ENCODE data around the gene LRTM1. TPM values are rescaled to one million over a fixed set of nuclear protein-coding genes. Genes with fewer than 3 reads are reported as not detected.
A peak's percentile ranks its signal among the peaks of the same experiment; 100 is the strongest.

The LRTM1 gene
- total RNA-seq, 1 donor, result not detected

GRCh38 chr3:54949491-54950044 lies 21.7 kb upstream of the LRTM1 start:
- no peak overlapping the region for H3K4me3 ChIP-seq (ENCODE audit: low read depth, low read length)
- TF ChIP-seq, protein P1, sequence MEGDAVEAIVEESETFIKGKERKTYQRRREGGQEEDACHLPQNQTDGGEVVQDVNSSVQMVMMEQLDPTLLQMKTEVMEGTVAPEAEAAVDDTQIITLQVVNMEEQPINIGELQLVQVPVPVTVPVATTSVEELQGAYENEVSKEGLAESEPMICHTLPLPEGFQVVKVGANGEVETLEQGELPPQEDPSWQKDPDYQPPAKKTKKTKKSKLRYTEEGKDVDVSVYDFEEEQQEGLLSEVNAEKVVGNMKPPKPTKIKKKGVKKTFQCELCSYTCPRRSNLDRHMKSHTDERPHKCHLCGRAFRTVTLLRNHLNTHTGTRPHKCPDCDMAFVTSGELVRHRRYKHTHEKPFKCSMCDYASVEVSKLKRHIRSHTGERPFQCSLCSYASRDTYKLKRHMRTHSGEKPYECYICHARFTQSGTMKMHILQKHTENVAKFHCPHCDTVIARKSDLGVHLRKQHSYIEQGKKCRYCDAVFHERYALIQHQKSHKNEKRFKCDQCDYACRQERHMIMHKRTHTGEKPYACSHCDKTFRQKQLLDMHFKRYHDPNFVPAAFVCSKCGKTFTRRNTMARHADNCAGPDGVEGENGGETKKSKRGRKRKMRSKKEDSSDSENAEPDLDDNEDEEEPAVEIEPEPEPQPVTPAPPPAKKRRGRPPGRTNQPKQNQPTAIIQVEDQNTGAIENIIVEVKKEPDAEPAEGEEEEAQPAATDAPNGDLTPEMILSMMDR (IDR thresholded peaks at IDR 0.05; ENCODE audit: insufficient read depth, low read length), result no peak
- DNase-seq (ENCODE audit: low read depth), result no peak

- DNase-seq (ENCODE audit: low read depth), result no peak
- H3K4me3 ChIP-seq (ENCODE audit: low read depth, low read length), result no peak overlapping the region
- TF ChIP-seq, protein P1 (IDR thresholded peaks at IDR 0.05; ENCODE audit: insufficient read depth, low read length), result no peak
These were observed 14.0 kb upstream of the LRTM1 start for GRCh38 chr3:54941690-54942362.

- DNase-seq (ENCODE audit: low read depth), result no peak
- no peak overlapping the region for H3K4me3 ChIP-seq (ENCODE audit: low read depth, low read length)
- TF ChIP-seq, protein P1 (IDR thresholded peaks at IDR 0.05; ENCODE audit: insufficient read depth, low read length), result no peak
These were observed 13.1 kb upstream of the LRTM1 start for GRCh38 chr3:54940971-54941370.

DNA sequence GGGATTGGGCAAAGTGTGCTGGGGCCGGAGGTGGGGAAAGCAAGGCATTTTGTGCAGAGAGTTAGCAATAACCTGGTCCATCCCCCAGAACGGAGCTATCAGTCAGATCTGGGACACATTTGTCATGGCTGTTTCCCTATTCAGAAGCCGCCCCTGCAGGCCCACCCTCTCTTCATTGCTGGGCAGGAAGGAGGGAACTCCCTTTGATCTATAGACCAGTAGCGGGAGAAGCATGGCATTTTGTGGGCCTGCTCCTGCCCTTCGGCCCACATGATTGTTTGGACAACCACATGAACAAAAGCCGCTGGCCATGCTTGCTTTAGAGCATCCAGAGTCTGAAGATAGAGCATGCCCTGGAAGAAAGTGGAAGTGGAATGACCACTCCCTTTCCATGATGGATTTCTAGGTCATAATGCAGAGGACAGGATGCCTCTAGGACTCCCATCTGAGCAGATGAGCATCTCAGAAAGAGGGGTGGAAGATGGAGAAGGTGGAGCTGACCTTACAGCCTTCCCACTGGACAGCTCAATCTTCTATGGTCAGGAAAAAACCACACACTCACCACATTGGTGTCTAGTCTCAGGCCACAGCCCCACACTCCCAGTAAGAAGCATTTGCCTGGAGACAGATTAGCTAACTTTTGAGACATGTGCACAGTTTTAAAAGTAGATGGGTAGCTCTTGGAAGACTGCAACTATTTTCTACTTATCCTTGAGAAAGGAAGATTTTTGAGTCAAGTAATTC lies 11.9 kb upstream of the LRTM1 start:
- TF ChIP-seq, protein P1 (IDR thresholded peaks at IDR 0.05; ENCODE audit: insufficient read depth, low read length), result no peak
- no peak overlapping the region for H3K4me3 ChIP-seq (ENCODE audit: low read depth, low read length)
- DNase-seq (ENCODE audit: low read depth), result no peak

GRCh38 chr3:54936561-54936960 lies 8.7 kb upstream of the LRTM1 start:
- no peak overlapping the region for H3K4me3 ChIP-seq (ENCODE audit: low read depth, low read length)
- TF ChIP-seq, protein P1 (IDR thresholded peaks at IDR 0.05; ENCODE audit: insufficient read depth, low read length), result no peak
- DNase-seq (ENCODE audit: low read depth), result peak; percentile 22

- no peak for DNase-seq (ENCODE audit: low read depth)
- TF ChIP-seq, protein P1 (IDR thresholded peaks at IDR 0.05; ENCODE audit: insufficient read depth, low read length), result no peak
- H3K4me3 ChIP-seq (ENCODE audit: low read depth, low read length), result no peak overlapping the region
These were observed 8.0 kb upstream of the LRTM1 start for GRCh38 chr3:54935869-54936268.
